Measurements from ENCODE around the gene KCNAB1. TPM values are rescaled to one million over a fixed set of nuclear protein-coding genes. Genes with fewer than 3 reads are reported as not detected.

Gene KCNAB1
- total RNA-seq, 1 donor from 2014 or later: 2.4 TPM

- intact Hi-C loops (cut with micrococcal nuclease): no loop called here
- no peak for TF ChIP-seq CTCF (IDR thresholded peaks at IDR 0.05; ENCODE audit: borderline replicate concordance)
- no peaks in the 10 kb centered on the region for H3K27me3 ChIP-seq (ENCODE audit: low read depth)
- H3K27ac ChIP-seq (replicated peaks): no peak overlapping the region
- no peak overlapping the region for H3K4me3 ChIP-seq
- H3K36me3 ChIP-seq: no peaks in the 10 kb centered on the region
- no peaks in the 10 kb centered on the region for H3K4me1 ChIP-seq
- H3K9me3 ChIP-seq (replicated peaks): no peaks in the 10 kb centered on the region
- DNase-seq: no peak
Measured at GRCh38 chr3:156256256-156256655, 135.9 kb downstream of the KCNAB1 start.

GRCh38 chr3:156256945-156257344, 136.6 kb downstream of the KCNAB1 start:
- no peak for DNase-seq
- no peak for TF ChIP-seq CTCF (IDR thresholded peaks at IDR 0.05; ENCODE audit: borderline replicate concordance)
- Histone ChIP-seq H3K27me3 (ENCODE audit: low read depth) (no peaks in the 10 kb centered on the region), H3K27ac (replicated peaks) (no peak overlapping the region), H3K4me1 (no peaks in the 10 kb centered on the region), H3K9me3 (replicated peaks) (no peaks in the 10 kb centered on the region), H3K36me3 (no peaks in the 10 kb centered on the region), H3K4me3 (no peak overlapping the region)
- intact Hi-C loops (cut with micrococcal nuclease): no loop called here

GRCh38 chr3:156258301-156258700, 137.9 kb downstream of the KCNAB1 start:
- DNase-seq: no peak
- intact Hi-C loops (cut with micrococcal nuclease): no loop called here
- H3K4me1 ChIP-seq: no peaks in the 10 kb centered on the region
- H3K36me3 ChIP-seq: no peaks in the 10 kb centered on the region
- no peak for TF ChIP-seq CTCF (IDR thresholded peaks at IDR 0.05; ENCODE audit: borderline replicate concordance)
- H3K9me3 ChIP-seq (replicated peaks): no peaks in the 10 kb centered on the region
- no peak overlapping the region for H3K4me3 ChIP-seq
- no peak overlapping the region for H3K27ac ChIP-seq (replicated peaks)
- no peaks in the 10 kb centered on the region for H3K27me3 ChIP-seq (ENCODE audit: low read depth)

- Histone ChIP-seq H3K36me3 (no peaks in the 10 kb centered on the region), H3K27me3 (ENCODE audit: low read depth) (no peaks in the 10 kb centered on the region), H3K9me3 (replicated peaks) (no peaks in the 10 kb centered on the region), H3K27ac (replicated peaks) (no peak overlapping the region), H3K4me1 (no peaks in the 10 kb centered on the region), H3K4me3 (no peak overlapping the region)
- no peak for TF ChIP-seq CTCF (IDR thresholded peaks at IDR 0.05; ENCODE audit: borderline replicate concordance)
- intact Hi-C loops (cut with micrococcal nuclease): no loop called here
- DNase-seq: no peak
Measured at GRCh38 chr3:156259896-156260295, 139.5 kb downstream of the KCNAB1 start.

- no peaks in the 10 kb centered on the region for H3K36me3 ChIP-seq
- no peak overlapping the region for H3K4me3 ChIP-seq
Measured at GRCh38 chr3:156260331-156260730, 140.0 kb downstream of the KCNAB1 start.

More at GRCh38 chr3:156260331-156260730, 140.0 kb downstream of the KCNAB1 start:
- no peaks in the 10 kb centered on the region for H3K9me3 ChIP-seq (replicated peaks)
- intact Hi-C loops (cut with micrococcal nuclease): no loop called here
- no peak for DNase-seq
- no peak for TF ChIP-seq CTCF (IDR thresholded peaks at IDR 0.05; ENCODE audit: borderline replicate concordance)
- H3K4me1 ChIP-seq: no peaks in the 10 kb centered on the region
- no peak overlapping the region for H3K27ac ChIP-seq (replicated peaks)
- H3K27me3 ChIP-seq (ENCODE audit: low read depth): no peaks in the 10 kb centered on the region
